Liver (tissue), 9 donors: ENCODE data around the gene HSD17B8. TPM values are rescaled to one million over a fixed set of nuclear protein-coding genes. Genes with fewer than 3 reads are reported as not detected.

Experiments used
- DNase-seq: peaks from one replicate; pipeline ENCODE4 v3.0.0-alpha.2; 2017; ENCODE audit warnings: low spot score
- H3K27ac ChIP-seq, 2 donors: one replicate each; pipeline ENCODE4 v1.7.0; 2013; ENCODE audit warnings: inconsistent platforms in 2 of 2, low read length in 2 of 2, control low read depth in 1 of 2, low read depth in 1 of 2, mild to moderate bottlenecking in 1 of 2
- H3K27me3 ChIP-seq, 4 donors: one replicate each; pipeline versions ENCODE4 v1.6.1 to v1.7.0; 2013; ENCODE audit warnings: low read length in 3 of 4, inconsistent platforms in 1 of 4, mild to moderate bottlenecking in 1 of 4, moderate library complexity in 1 of 4; ENCODE audit not compliant: control insufficient read depth in 4 of 4, insufficient read depth in 4 of 4
- H3K36me3 ChIP-seq, 4 donors: one replicate each; pipeline versions ENCODE4 v1.6.1 to v1.7.0; 2013; ENCODE audit warnings: low read length in 3 of 4, mild to moderate bottlenecking in 3 of 4, low read depth in 1 of 4, moderate library complexity in 1 of 4; ENCODE audit not compliant: control insufficient read depth in 4 of 4, insufficient read depth in 3 of 4
- H3K4me1 ChIP-seq, 4 donors: one replicate each; pipeline versions ENCODE4 v1.6.1 to v1.7.0; 2013; ENCODE audit warnings: low read length in 3 of 4, mild to moderate bottlenecking in 3 of 4, moderate library complexity in 1 of 4; ENCODE audit not compliant: control insufficient read depth in 4 of 4, insufficient read depth in 4 of 4
- H3K4me3 ChIP-seq, 3 donors: one replicate each; pipeline versions ENCODE4 v1.6.1 to v1.7.0; 2013; ENCODE audit warnings: low read length in 3 of 3, control low read depth in 1 of 3, low read depth in 1 of 3, mild to moderate bottlenecking in 1 of 3
- H3K9ac ChIP-seq, 2 donors: one replicate each; pipeline ENCODE4 v1.7.0; 2013; ENCODE audit warnings: low read length in 2 of 2, mild to moderate bottlenecking in 2 of 2, moderate library complexity in 2 of 2, control low read depth in 1 of 2, low read depth in 1 of 2
- H3K9me3 ChIP-seq, 4 donors: one replicate each; pipeline versions ENCODE4 v1.6.1 to v1.7.0; 2013; ENCODE audit warnings: low read length in 3 of 4; ENCODE audit not compliant: control insufficient read depth in 4 of 4
- EGR1 ChIP-seq, 2 donors: IDR thresholded peaks; 2 replicates each; pipeline ENCODE4 v1.6.1; 2016 to 2018; ENCODE audit warnings: antibody characterized with exemption in 2 of 2, low read depth in 2 of 2
- FOXA1 ChIP-seq: IDR thresholded peaks from 2 replicates; pipeline ENCODE4 v1.6.1; 2016; ENCODE audit warnings: antibody characterized with exemption
- FOXA2 ChIP-seq: IDR thresholded peaks from 2 replicates; pipeline ENCODE4 v1.6.1; 2016; ENCODE audit warnings: antibody characterized with exemption
- HNF4A ChIP-seq, 2 donors: conservative IDR thresholded peaks; 2 replicates each; pipeline ENCODE4 v1.6.1; 2016; ENCODE audit warnings: antibody characterized with exemption in 2 of 2, mild to moderate bottlenecking in 2 of 2
- HNF4G ChIP-seq: IDR thresholded peaks from 2 replicates; pipeline ENCODE4 v1.6.1; 2016; ENCODE audit warnings: antibody characterized with exemption
- JUND ChIP-seq, 2 donors: IDR thresholded peaks; 2 replicates each; pipeline ENCODE4 v1.6.1; 2016; ENCODE audit warnings: antibody characterized with exemption in 2 of 2
- NR2F2 ChIP-seq: IDR thresholded peaks from 2 replicates; pipeline ENCODE4 v1.6.1; 2016; ENCODE audit warnings: antibody characterized with exemption
- RAD21 ChIP-seq, 2 donors: IDR thresholded peaks; 2 replicates each; pipeline ENCODE4 v1.6.1; 2016; ENCODE audit warnings: antibody characterized with exemption in 2 of 2, mild to moderate bottlenecking in 2 of 2
- RXRA ChIP-seq, 2 donors: IDR thresholded peaks; 2 replicates each; pipeline ENCODE4 v1.6.1; 2017 to 2018; ENCODE audit warnings: antibody characterized with exemption in 2 of 2, mild to moderate bottlenecking in 1 of 2
- TAF1 ChIP-seq: conservative IDR thresholded peaks from 2 replicates; pipeline ENCODE4 v1.6.1; 2016; ENCODE audit warnings: antibody characterized with exemption, mild to moderate bottlenecking
- YY1 ChIP-seq: IDR thresholded peaks from 2 replicates; pipeline ENCODE4 v1.6.1; 2016; ENCODE audit warnings: antibody characterized with exemption, mild to moderate bottlenecking
- WGBS: extraction: QIAGEN DNeasy Blood & Tissue Kit; methylation state at CpG from one replicate; pipeline ENCODE4 v1.1.7; 2013; 5-methylcytosine and 5-hydroxymethylcytosine counted together
- polyA plus RNA-seq, 2 donors: library from polyadenylated mRNA; stranded (reverse) in 1 of 2; unstranded in 1 of 2; fragments of 200-250 nt in 1 of 2; fragments of >200 nt in 1 of 2; fragmentation: Nextera tagmentation in 1 of 2; extraction: Ambion mirVana in 1 of 2; gene quantifications; one replicate each; pipeline versions ENCODE4 v1.2.1 to v1.2.3, GENCODE V29; 2013 to 2015
- total RNA-seq, 2 donors: library from RNA; depleted of rRNA; stranded (reverse); fragments of >200 nt; gene quantifications; one replicate each; pipeline ENCODE4 v1.2.3, GENCODE V29; 2014
- TF ChIP-seq, protein P1 (sequence below): IDR thresholded peaks from 2 replicates; pipeline ENCODE4 v1.6.1; 2016; ENCODE audit warnings: antibody characterized with exemption
- TF ChIP-seq, protein P2 (sequence below): IDR thresholded peaks from 2 replicates; pipeline ENCODE4 v1.6.1; 2016; ENCODE audit warnings: antibody characterized with exemption
- TF ChIP-seq, protein P3 (sequence below): IDR thresholded peaks from 2 replicates; pipeline ENCODE4 v1.6.1; 2016; ENCODE audit warnings: antibody characterized with exemption
- donor health status: healthy.
- donor health status: healthy.
- donor health status: healthy.
- donor health status: healthy.
- donor health status: healthy.

The HSD17B8 gene
- total and polyA plus RNA-seq, 4 donors, result 24.5 to 52.3 (median 37.5) TPM

DNA sequence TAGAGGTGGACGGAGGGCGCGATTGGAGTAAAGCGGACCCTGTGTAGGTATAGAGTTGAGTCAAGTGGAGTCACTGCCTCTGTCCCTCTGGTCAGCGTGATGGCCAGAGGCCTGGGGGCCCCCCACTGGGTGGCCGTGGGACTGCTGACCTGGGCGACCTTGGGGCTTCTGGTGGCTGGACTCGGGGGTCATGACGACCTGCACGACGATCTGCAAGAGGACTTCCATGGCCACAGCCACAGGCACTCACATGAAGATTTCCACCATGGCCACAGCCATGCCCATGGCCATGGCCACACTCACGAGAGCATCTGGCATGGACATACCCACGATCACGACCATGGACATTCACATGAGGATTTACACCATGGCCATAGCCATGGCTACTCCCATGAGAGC is 3.3 kb upstream of the HSD17B8 start:
- Histone ChIP-seq H3K36me3 (peaks cover 3 to 29% (median 18%) of the 10 kb centered on the region in 4 donors), H3K4me1 (peaks cover 11 to 72% (median 57%) of the 10 kb centered on the region in 4 donors), H3K9ac (peak overlapping the region; percentile 88 to 97), H3K4me3 (peak overlapping the region; percentile 76 to 82 (median 81)), H3K27ac (peak overlapping the region; percentile 97 to 98), H3K27me3 (no peaks in the 10 kb centered on the region), H3K9me3 (no peaks in the 10 kb centered on the region)
- WGBS, result 1% methylated on average over 14 of the region's 14 CpGs
- peak in 1 of 2 donors; percentile 19 for TF ChIP-seq HNF4A (conservative IDR thresholded peaks at IDR 0.05)
- TF ChIP-seq, protein P1, sequence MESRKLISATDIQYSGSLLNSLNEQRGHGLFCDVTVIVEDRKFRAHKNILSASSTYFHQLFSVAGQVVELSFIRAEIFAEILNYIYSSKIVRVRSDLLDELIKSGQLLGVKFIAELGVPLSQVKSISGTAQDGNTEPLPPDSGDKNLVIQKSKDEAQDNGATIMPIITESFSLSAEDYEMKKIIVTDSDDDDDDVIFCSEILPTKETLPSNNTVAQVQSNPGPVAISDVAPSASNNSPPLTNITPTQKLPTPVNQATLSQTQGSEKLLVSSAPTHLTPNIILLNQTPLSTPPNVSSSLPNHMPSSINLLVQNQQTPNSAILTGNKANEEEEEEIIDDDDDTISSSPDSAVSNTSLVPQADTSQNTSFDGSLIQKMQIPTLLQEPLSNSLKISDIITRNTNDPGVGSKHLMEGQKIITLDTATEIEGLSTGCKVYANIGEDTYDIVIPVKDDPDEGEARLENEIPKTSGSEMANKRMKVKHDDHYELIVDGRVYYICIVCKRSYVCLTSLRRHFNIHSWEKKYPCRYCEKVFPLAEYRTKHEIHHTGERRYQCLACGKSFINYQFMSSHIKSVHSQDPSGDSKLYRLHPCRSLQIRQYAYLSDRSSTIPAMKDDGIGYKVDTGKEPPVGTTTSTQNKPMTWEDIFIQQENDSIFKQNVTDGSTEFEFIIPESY, result no peak
- DNase-seq, result no peak

DNA sequence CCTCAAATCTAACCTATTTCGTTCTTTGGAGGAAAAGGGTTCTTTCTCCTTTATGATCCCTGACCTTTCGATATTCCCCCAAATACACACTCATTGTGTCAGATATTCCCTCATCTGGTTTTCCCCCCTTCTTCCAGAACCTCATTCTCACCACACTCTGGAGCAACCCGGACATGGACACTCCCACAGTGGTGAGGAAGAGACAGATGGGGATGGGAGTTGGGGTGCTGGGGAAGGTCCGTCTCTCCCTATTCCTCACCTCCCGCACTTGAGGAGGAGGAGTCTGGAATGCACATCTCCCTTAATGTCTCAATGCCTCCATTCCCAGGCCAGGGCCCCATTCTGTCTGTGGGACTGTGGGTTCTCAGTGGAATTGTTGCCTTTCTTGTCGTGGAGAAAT is 2.5 kb upstream of the HSD17B8 start:
- no peaks in the 10 kb centered on the region for H3K27me3 ChIP-seq
- H3K9me3 ChIP-seq, result no peaks in the 10 kb centered on the region
- DNase-seq, result no peak
- 88% methylated on average over 6 of the region's 6 CpGs for WGBS
- peaks cover 11 to 70% (median 56%) of the 10 kb centered on the region in 4 donors for H3K4me1 ChIP-seq
- H3K9ac ChIP-seq, result no peak overlapping the region
- TF ChIP-seq NR2F2, result no peak
- no peak for TF ChIP-seq HNF4G
- no peak for TF ChIP-seq RXRA (IDR thresholded peaks at IDR 0.05)
- TF ChIP-seq FOXA1, result no peak
- TF ChIP-seq FOXA2, result no peak
- no peak for TF ChIP-seq EGR1 (IDR thresholded peaks at IDR 0.05; ENCODE audit: low read depth in 2 of 2)
- no peak for TF ChIP-seq RAD21 (IDR thresholded peaks at IDR 0.05)
- TF ChIP-seq, protein P2, sequence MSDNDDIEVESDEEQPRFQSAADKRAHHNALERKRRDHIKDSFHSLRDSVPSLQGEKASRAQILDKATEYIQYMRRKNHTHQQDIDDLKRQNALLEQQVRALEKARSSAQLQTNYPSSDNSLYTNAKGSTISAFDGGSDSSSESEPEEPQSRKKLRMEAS, result no peak
- TF ChIP-seq HNF4A (conservative IDR thresholded peaks at IDR 0.05), result no peak
- TF ChIP-seq, protein P3, sequence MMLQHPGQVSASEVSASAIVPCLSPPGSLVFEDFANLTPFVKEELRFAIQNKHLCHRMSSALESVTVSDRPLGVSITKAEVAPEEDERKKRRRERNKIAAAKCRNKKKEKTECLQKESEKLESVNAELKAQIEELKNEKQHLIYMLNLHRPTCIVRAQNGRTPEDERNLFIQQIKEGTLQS, result no peak
- H3K4me3 ChIP-seq, result peak overlapping the region; percentile 76 to 82 (median 81)
- no peak overlapping the region for H3K27ac ChIP-seq
- peaks cover 3 to 24% (median 16%) of the 10 kb centered on the region in 4 donors for H3K36me3 ChIP-seq

DNA sequence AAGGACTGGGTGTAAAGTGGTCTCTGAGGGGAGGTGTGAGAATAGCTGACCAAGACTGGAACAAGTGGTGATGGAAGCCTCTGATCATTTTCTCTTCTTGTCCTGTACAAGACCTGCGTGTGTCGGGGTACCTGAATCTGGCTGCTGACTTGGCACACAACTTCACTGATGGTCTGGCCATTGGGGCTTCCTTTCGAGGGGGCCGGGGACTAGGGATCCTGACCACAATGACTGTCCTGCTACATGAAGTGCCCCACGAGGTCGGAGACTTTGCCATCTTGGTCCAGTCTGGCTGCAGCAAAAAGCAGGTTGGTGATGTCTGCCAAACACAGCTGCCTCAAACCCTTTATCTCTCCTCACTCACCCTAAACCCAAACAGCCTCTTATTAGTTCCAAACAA is 1.7 kb upstream of the HSD17B8 start:
- Histone ChIP-seq H3K9me3 (no peaks in the 10 kb centered on the region), H3K9ac (no peak overlapping the region), H3K4me1 (peaks cover 14 to 65% (median 48%) of the 10 kb centered on the region in 4 donors), H3K36me3 (peaks cover 3 to 19% (median 12%) of the 10 kb centered on the region in 4 donors), H3K27me3 (no peaks in the 10 kb centered on the region), H3K4me3 (no peak overlapping the region), H3K27ac (no peak overlapping the region)
- no peak for DNase-seq
- no peak for TF ChIP-seq TAF1
- TF ChIP-seq JUND (IDR thresholded peaks at IDR 0.05), result no peak
- TF ChIP-seq YY1, result no peak
- no peak for TF ChIP-seq HNF4G
- TF ChIP-seq, protein P3, result no peak
- 94% methylated on average over 6 of the region's 6 CpGs for WGBS
